ENCODE data around the gene PRRT3.
"Not testable (repeated sequence)": the region's sequence is repeated elsewhere in the genome, so short reads cannot be mapped to it uniquely, and the experiment has no call there.

The PRRT3 gene

DNA sequence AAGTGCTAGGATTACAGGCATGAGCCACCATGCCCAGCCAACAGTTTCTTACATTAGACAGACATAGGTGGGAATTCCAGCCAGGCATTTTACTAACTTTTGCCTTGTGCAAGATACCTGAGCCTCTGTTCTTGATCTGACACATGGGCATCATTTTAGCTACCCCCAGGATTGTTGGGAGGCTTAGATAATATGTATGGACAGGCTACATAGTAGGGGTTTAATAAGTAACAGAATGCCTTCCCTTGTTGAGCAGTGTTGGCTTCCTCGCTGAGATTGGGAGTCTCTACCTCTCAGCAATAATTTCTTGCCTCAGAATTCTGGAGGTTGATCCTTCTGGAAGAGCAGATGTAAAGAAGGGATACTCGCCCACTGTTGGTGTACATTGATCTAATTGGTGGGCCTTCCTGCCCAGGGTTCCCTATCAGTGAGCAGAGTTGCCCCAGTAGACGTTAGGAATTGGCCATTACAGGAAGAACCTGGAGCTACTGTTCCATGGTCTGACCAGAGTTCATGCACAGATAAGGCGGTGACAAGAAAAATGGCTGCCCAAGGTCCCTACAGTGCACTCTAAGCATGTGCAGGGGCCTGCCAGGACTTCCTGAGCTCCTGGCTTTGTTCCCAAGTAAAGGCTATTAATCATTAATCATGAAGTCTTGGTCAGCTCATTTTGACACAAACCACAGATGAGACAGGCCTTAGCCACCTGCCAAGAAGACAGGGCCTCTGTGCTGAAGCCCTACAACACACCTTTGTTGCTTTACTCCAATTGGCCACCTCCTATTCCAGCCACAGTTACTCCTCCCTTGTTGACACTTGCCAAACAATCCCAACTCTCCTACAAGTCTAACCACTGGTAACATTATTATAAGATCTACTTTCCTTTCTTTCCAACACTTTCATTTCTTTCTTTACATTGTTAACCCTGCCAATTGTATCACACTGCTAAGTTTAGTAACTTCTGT, 54.5 kb downstream of the PRRT3 start:
- no peak for DNase-seq

DNA sequence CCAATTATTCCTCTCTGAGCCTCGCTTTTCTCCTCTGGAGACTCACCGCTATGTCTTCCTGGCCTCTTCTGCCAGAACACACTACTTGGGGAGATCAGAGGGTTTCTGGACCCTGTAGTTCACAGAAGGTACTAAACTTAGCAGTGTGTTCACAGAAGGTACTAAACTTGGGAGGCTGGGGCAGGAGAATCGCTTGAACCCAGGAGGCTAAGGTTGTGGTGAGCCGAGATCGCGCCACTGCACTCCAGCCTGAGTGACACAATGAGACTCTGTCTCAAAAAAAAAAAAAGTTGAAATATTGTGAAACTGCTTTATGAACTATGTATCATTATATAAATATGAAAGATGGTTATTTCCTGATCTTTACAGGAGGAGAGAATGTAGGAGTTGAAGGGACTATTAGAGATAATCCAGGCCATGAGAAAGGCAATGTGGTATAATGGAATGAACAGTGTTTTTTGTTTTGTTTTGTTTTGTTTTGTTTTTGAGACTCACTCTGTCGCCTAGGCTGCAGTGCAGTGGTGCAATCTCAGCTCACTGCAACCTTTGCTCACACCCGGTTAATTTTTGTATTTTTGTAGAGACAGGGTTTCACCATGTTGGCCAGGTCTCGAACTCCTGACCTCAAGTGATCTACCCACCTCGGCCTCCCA, 55.3 kb downstream of the PRRT3 start:
- DNase-seq: not testable (repeated sequence)

DNA sequence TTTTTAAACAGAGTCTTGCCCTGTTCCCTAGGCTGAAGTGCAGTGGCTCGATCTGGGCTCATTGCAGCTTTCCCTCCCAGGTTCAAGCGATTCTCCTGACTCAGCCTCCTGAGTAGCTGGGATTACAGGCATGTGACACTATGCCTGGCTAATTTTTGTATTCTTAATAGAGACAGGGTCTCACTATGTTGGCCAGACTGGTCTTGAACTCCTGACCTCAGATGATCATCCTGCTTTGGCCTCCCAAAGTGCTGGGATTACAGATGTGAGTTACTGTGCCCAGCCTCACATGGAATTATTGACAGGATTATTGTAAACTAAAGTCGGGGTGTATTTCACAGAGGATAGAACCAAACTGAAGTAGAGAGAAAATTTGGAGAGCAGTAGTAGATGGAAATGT, 56.5 kb downstream of the PRRT3 start:
- not testable (repeated sequence) for DNase-seq

All from stimulated activated CD4-positive, alpha-beta T cell treated with anti-CD3 and anti-CD28 coated beads, Interleukin-12 subunit alpha, Interleukin-12 subunit beta, amount 100 ng/mL, for 4 hours (primary cell).